PC-3 (cell line): ENCODE measurements around the gene SMARCD1. TPM values are rescaled to one million over a fixed set of nuclear protein-coding genes. Genes with fewer than 3 reads are reported as not detected.

ENCODE experiments used
- ATAC-seq: fragments of 200-7000 bp; cut with Tn5 transposase; 2 replicates; pipeline ENCODE4 v1.9.1; 2020; ENCODE audit warnings: mild to moderate bottlenecking, moderate library complexity
- BruUV-seq: library from RNA; stranded (reverse); fragments of 400-500 nt; replicated peaks from 2 replicates; lab custom pipeline; 2021; lab: Mats Ljungman, UMichigan
- CTCF ChIA-PET: fragments of 300-600 bp; sonication (Branson Sonifier 250); formaldehyde crosslinking; loops from one replicate; lab custom pipeline; 2022; ENCODE audit warnings: antibody characterized with exemption; lab: Charles Lee
- POLR2A ChIA-PET: fragments of 300-600 bp; sonication (Branson Sonifier 250); formaldehyde crosslinking; loops from one replicate; lab custom pipeline; 2022; ENCODE audit warnings: antibody characterized with exemption; ENCODE audit not compliant: unreplicated experiment; lab: Charles Lee
- DNase-seq: peaks from one replicate; pipeline ENCODE4 v3.0.0-alpha.2; 2015
- H2AFZ ChIP-seq: fragments of 300-600 bp; sonication (generic); 2 replicates; pipeline ENCODE4 v1.6.0; 2016; ENCODE audit warnings: antibody characterized with exemption, low read length
- H3F3A ChIP-seq: fragments of 300-600 bp; sonication (generic); one replicate; pipeline ENCODE4 v1.6.0; 2017; ENCODE audit warnings: antibody characterized with exemption, low read length, control low read depth, mild to moderate bottlenecking; ENCODE audit not compliant: unreplicated experiment
- H3K27ac ChIP-seq: fragments of 300-600 bp; sonication (generic); 2 replicates; pipeline ENCODE4 v1.5.1; 2016; ENCODE audit warnings: mild to moderate bottlenecking, low read length
- H3K27me3 ChIP-seq: fragments of 300-600 bp; sonication (generic); 2 replicates; pipeline ENCODE4 v1.6.1; 2016; ENCODE audit warnings: low read length, mixed read lengths
- H3K36me3 ChIP-seq: fragments of 300-600 bp; sonication (generic); 2 replicates; pipeline ENCODE4 v1.6.1; 2016; ENCODE audit warnings: low read depth, mixed run types, low read length, mixed read lengths
- H3K4me1 ChIP-seq: fragments of 300-600 bp; sonication (generic); 2 replicates; pipeline ENCODE4 v1.5.1; 2016; ENCODE audit warnings: low read length; ENCODE audit not compliant: insufficient read depth
- H3K4me2 ChIP-seq: fragments of 300-600 bp; sonication (generic); 2 replicates; pipeline ENCODE4 v1.6.0; 2016; ENCODE audit warnings: low read length
- H3K4me3 ChIP-seq: fragments of 300-600 bp; sonication (generic); 2 replicates; pipeline ENCODE4 v1.5.1; 2016; ENCODE audit warnings: mild to moderate bottlenecking, low read length, mixed read lengths
- H3K79me2 ChIP-seq: fragments of 300-600 bp; sonication (generic); 2 replicates; pipeline ENCODE4 v1.6.1; 2017; ENCODE audit warnings: low read length, mixed read lengths
- H3K9ac ChIP-seq: fragments of 300-600 bp; sonication (generic); 2 replicates; pipeline ENCODE4 v1.6.0; 2016; ENCODE audit warnings: mild to moderate bottlenecking, low read length
- H3K9me2 ChIP-seq: fragments of 300-600 bp; sonication (generic); replicated peaks from 2 replicates; pipeline ENCODE4 v1.6.1; 2016; ENCODE audit warnings: mixed run types, low read length, mixed read lengths
- H3K9me3 ChIP-seq: fragments of 300-600 bp; sonication (generic); 2 replicates; pipeline ENCODE4 v1.6.1; 2016; ENCODE audit warnings: low read length, mixed read lengths
- H4K20me1 ChIP-seq: fragments of 300-600 bp; sonication (generic); 2 replicates; pipeline ENCODE4 v1.6.1; 2016; ENCODE audit warnings: low read length, mixed read lengths
- CTCF ChIP-seq: fragments of 300-600 bp; sonication (generic); conservative IDR thresholded peaks from 2 replicates; pipeline ENCODE4 v1.5.1; 2017; ENCODE audit warnings: antibody characterized with exemption, low read depth, mild to moderate bottlenecking, low read length
- EZH2 ChIP-seq: fragments of 300-600 bp; sonication (generic); IDR thresholded peaks from one replicate; pipeline ENCODE4 v1.6.1; 2017; ENCODE audit warnings: antibody characterized with exemption, mild to moderate bottlenecking, low read length; ENCODE audit not compliant: unreplicated experiment
- EZH2phosphoT487 ChIP-seq: fragments of 300-600 bp; sonication (generic); IDR thresholded peaks from 2 replicates; pipeline ENCODE4 v1.6.1; 2018; ENCODE audit warnings: mild to moderate bottlenecking, antibody characterized with exemption, low read length, borderline replicate concordance
- intact Hi-C: fragments of 100-400 bp; cut with micrococcal nuclease; formaldehyde crosslinking; loops from 2 replicates; pipeline ENCODE4 v1.9.0; 2023
- total RNA-seq: library from RNA; depleted of rRNA; stranded (reverse); fragments of >200 nt; gene quantifications from 2 replicates; pipeline ENCODE4 v1.2.3, GENCODE V29; 2014

Gene SMARCD1
- total RNA-seq, 1 experiment from 2014 or later = 105 TPM

GRCh38 chr12:50074936-50075807 is 10.0 kb upstream of the SMARCD1 start:
- Histone ChIP-seq H3K79me2 (no peaks in the 10 kb centered on the region), H3K27me3 (no peaks in the 10 kb centered on the region), H2AFZ (peak overlapping the region; percentile 70), H3K9me2 (no peaks in the 10 kb centered on the region), H3F3A (no peaks in the 10 kb centered on the region), H3K4me1 (peaks cover 6% of the 10 kb centered on the region), H3K36me3 (no peaks in the 10 kb centered on the region), H3K9me3 (no peaks in the 10 kb centered on the region), H3K9ac (no peak overlapping the region), H3K4me2 (peak overlapping the region; percentile 62), H3K27ac (no peak overlapping the region), H3K4me3 (no peak overlapping the region), H4K20me1 (no peaks in the 10 kb centered on the region)
- TF ChIP-seq CTCF (peak; percentile 92), EZH2phosphoT487 (no peak)
- DNase-seq (peak; percentile 87), ATAC-seq (peak; percentile 93)
- POLR2A ChIA-PET = no interaction called here
- intact Hi-C loops = loop anchor here (1.0 to 5.0 kb wide), 3 partner anchors 37 to 100 kb away; partner anchors contain the start of gene COX14
- no TSS peak for BruUV-seq
- CTCF ChIA-PET = no interaction called here

GRCh38 chr12:50075808-50076170 is 9.4 kb upstream of the SMARCD1 start:
- Histone ChIP-seq H3K4me3 (no peak overlapping the region), H3K4me1 (peaks cover 6% of the 10 kb centered on the region), H3K27me3 (no peaks in the 10 kb centered on the region), H2AFZ (peak overlapping the region; percentile 70; the same call in 1 of the 2 replicates), H4K20me1 (no peaks in the 10 kb centered on the region), H3K9me2 (no peaks in the 10 kb centered on the region), H3K4me2 (peak overlapping the region; percentile 62; the same call in 1 of the 2 replicates), H3K9ac (no peak overlapping the region), H3F3A (no peaks in the 10 kb centered on the region), H3K79me2 (no peaks in the 10 kb centered on the region), H3K27ac (no peak overlapping the region), H3K36me3 (no peaks in the 10 kb centered on the region), H3K9me3 (no peaks in the 10 kb centered on the region)
- DNase-seq = no peak
- POLR2A ChIA-PET = no interaction called here
- no TSS peak for BruUV-seq
- intact Hi-C loops = loop anchor here (1.0 to 5.0 kb wide), 3 partner anchors 37 to 100 kb away; partner anchors contain the start of gene COX14
- CTCF ChIA-PET = no interaction called here
- no peak for ATAC-seq
- TF ChIP-seq EZH2 = no peak
- no peak for TF ChIP-seq CTCF
- TF ChIP-seq EZH2phosphoT487 = no peak

GRCh38 chr12:50077099-50077498 is 8.0 kb upstream of the SMARCD1 start:
- Histone ChIP-seq H2AFZ (no peak overlapping the region), H3K27me3 (no peaks in the 10 kb centered on the region), H3F3A (no peaks in the 10 kb centered on the region), H3K9me2 (no peaks in the 10 kb centered on the region), H3K36me3 (no peaks in the 10 kb centered on the region), H3K9me3 (no peaks in the 10 kb centered on the region), H3K79me2 (no peaks in the 10 kb centered on the region), H3K4me2 (no peak overlapping the region), H3K4me3 (no peak overlapping the region), H4K20me1 (no peaks in the 10 kb centered on the region), H3K9ac (no peak overlapping the region), H3K27ac (no peak overlapping the region), H3K4me1 (peaks cover 6% of the 10 kb centered on the region)
- TF ChIP-seq EZH2 (no peak), EZH2phosphoT487 (no peak), CTCF (no peak)
- ATAC-seq (no peak), DNase-seq (no peak)
- POLR2A ChIA-PET = no interaction called here
- CTCF ChIA-PET = interaction anchor here (0.5 kb wide), 1 partner anchor 8 kb away, joined by 4 read pairs; the partner anchor contains the start of gene SMARCD1
- intact Hi-C loops = loop anchor here (5.0 kb wide), 2 partner anchors 35 to 50 kb away; partner anchors contain the start of gene COX14
- no TSS peak for BruUV-seq
